Measurements from ENCODE around the gene RAB31.

GRCh38 chr18:9791991-9792390 lies 83.9 kb downstream of the RAB31 start:
- TF ChIP-seq CTCF (IDR thresholded peaks at IDR 0.05) (no peak), RCOR1 (IDR thresholded peaks at IDR 0.05; ENCODE audit: low read length) (no peak), MAX (IDR thresholded peaks at IDR 0.05; ENCODE audit: low read depth) (no peak), YY1 (IDR thresholded peaks at IDR 0.05; ENCODE audit: low read depth) (no peak), GABPA (IDR thresholded peaks at IDR 0.05; ENCODE audit: low read depth) (no peak), RFX5 (IDR thresholded peaks at IDR 0.05; ENCODE audit: low read length) (no peak), REST (IDR thresholded peaks at IDR 0.05; ENCODE audit: low read depth, low read length) (no peak), POLR2AphosphoS5 (IDR thresholded peaks at IDR 0.05; ENCODE audit: low read depth, low read length) (no peak), TAF1 (IDR thresholded peaks at IDR 0.05; ENCODE audit: borderline replicate concordance, low read depth, low read length) (no peak), MXI1 (IDR thresholded peaks at IDR 0.05; ENCODE audit: low read depth, low read length) (no peak), TCF12 (IDR thresholded peaks at IDR 0.05) (no peak), RAD21 (IDR thresholded peaks at IDR 0.05; ENCODE audit: low read length) (no peak), EP300 (IDR thresholded peaks at IDR 0.05; ENCODE audit: borderline replicate concordance in 1 of 2, low read depth in 1 of 2, low read length in 1 of 2) (no peak), SMC3 (IDR thresholded peaks at IDR 0.05; ENCODE audit: low read depth, low read length) (no peak)

All from SK-N-SH (cell line).